SKM-1 (cell line): ENCODE measurements around the gene NKD2.

Experiments
- DNase-seq: peaks from one replicate; lab custom pipeline; 2025; ENCODE audit not compliant: unreplicated experiment; lab: John Stamatoyannopoulos, UW

The NKD2 gene

GRCh38 chr5:1083823-1084605, 75.4 kb downstream of the NKD2 start:
- DNase-seq: no peak

- DNase-seq: no peak
Measured at GRCh38 chr5:1085391-1085790, 76.8 kb downstream of the NKD2 start.

- DNase-seq: no peak
Measured at GRCh38 chr5:1086137-1086536, 77.5 kb downstream of the NKD2 start.

- DNase-seq: no peak
Measured at GRCh38 chr5:1086871-1087270, 78.3 kb downstream of the NKD2 start.

GRCh38 chr5:1087428-1087827, 78.8 kb downstream of the NKD2 start:
- no peak for DNase-seq

GRCh38 chr5:1088031-1088430, 79.4 kb downstream of the NKD2 start:
- no peak for DNase-seq
